ENCODE data around the gene MYLK. TPM values are rescaled to one million over a fixed set of nuclear protein-coding genes. Genes with fewer than 3 reads are reported as not detected.

The MYLK gene
- total and polyA plus RNA-seq, 10 of the 15 experiments (the other 5 are each of a cell fraction or from before 2014, with no cell fraction given) = 0.04 to 1.6 (median 0.42) TPM; not detected in 1

GRCh38 chr3:123833398-123833785 lies 50.7 kb downstream of the MYLK start:
- Histone ChIP-seq H3K9me3 (replicated peaks; ENCODE audit: control insufficient read depth, insufficient read depth, low read length) (no peaks in the 10 kb centered on the region), H3K4me2 (ENCODE audit: control insufficient read depth, insufficient read depth) (no peak overlapping the region), H3K4me1 (ENCODE audit: control insufficient read depth, insufficient read depth, low read length) (no peaks in the 10 kb centered on the region), H3K4me3 (no peak overlapping the region), H4K20me1 (ENCODE audit: control insufficient read depth, insufficient read depth) (no peaks in the 10 kb centered on the region), H3K79me2 (ENCODE audit: control insufficient read depth, insufficient read depth, low read length) (no peaks in the 10 kb centered on the region), H2AFZ (ENCODE audit: control insufficient read depth, low read depth, low read length) (no peak overlapping the region), H3K9ac (ENCODE audit: control insufficient read depth, insufficient read depth, low read length) (no peak overlapping the region), H3K27ac (ENCODE audit: control insufficient read depth, insufficient read depth) (no peak overlapping the region), H3K27me3 (replicated peaks in 1 of 2; ENCODE audit: control insufficient read depth in 2 of 2, insufficient read depth in 2 of 2, low read length in 1 of 2) (no peaks in the 10 kb centered on the region), H3K36me3 (ENCODE audit: control insufficient read depth in 2 of 2, insufficient read depth in 2 of 2, low read length in 1 of 2) (no peaks in the 10 kb centered on the region)
- FAIRE-seq = no peak
- CTCF ChIA-PET = no interaction called here
- RAD21 ChIA-PET (ENCODE audit: unreplicated experiment) = no interaction called here
- DNase-seq (ENCODE audit: low read depth, low spot score) = no peak
- in situ Hi-C loops (cut with MboI) = no loop called here
- ATAC-seq = no peak
- TF ChIP-seq JUND (IDR thresholded peaks at IDR 0.05; ENCODE audit: low read depth, low read length) (no peak), CBX5 (IDR thresholded peaks at IDR 0.05; ENCODE audit: low read depth) (no peak), SREBF1 (IDR thresholded peaks at IDR 0.05; ENCODE audit: low read length) (no peak), SREBF2 (IDR thresholded peaks at IDR 0.05; ENCODE audit: low read length) (no peak), BMI1 (IDR thresholded peaks at IDR 0.05; ENCODE audit: borderline replicate concordance) (no peak), IRF5 (IDR thresholded peaks at IDR 0.05; ENCODE audit: borderline replicate concordance) (no peak), SIN3A (IDR thresholded peaks at IDR 0.05; ENCODE audit: low read depth, low read length) (no peak), TCF12 (IDR thresholded peaks at IDR 0.05; ENCODE audit: low read depth, low read length) (no peak), TCF7 (IDR thresholded peaks at IDR 0.05; ENCODE audit: borderline replicate concordance) (no peak), SPI1 (IDR thresholded peaks at IDR 0.05; ENCODE audit: borderline replicate concordance, insufficient read depth, low read depth, low read length) (no peak), NFIC (IDR thresholded peaks at IDR 0.05; ENCODE audit: low read depth, low read length) (no peak), TCF3 (IDR thresholded peaks at IDR 0.05; ENCODE audit: borderline replicate concordance, insufficient read depth, low read depth, low read length) (no peak)
- no TSS peak for BruUV-seq (replicated peaks)
- intact Hi-C loops (cut with micrococcal nuclease; ENCODE audit: unreplicated experiment) = no loop called here
- POLR2A ChIA-PET = no interaction called here
- SMC1A ChIA-PET (ENCODE audit: uncharacterized antibody, unreplicated experiment) = no interaction called here
- WGBS (ENCODE audit: insufficient coverage, insufficient replicate concordance, low lambda C conversion rate, missing lambda C conversion rate) = 0% methylated on average over 1 of the region's 1 CpG
